HepG2 (cell line): ENCODE results near the gene LRP1-AS. TPM values are rescaled to one million over a fixed set of nuclear protein-coding genes. Genes with fewer than 3 reads are reported as not detected.

ENCODE experiments used
- DNMT1 ChIP-seq: sonication (generic); formaldehyde crosslinking; IDR thresholded peaks from 2 replicates; pipeline ENCODE4 v1.5.1; 2020; ENCODE audit warnings: mild to moderate bottlenecking, missing genetic modification reagents
- HNF4G ChIP-seq, 2 experiments: sonication (generic) in 1 of 2; formaldehyde crosslinking in 1 of 2; IDR thresholded peaks; 2 replicates each; pipeline versions ENCODE4 v1.4.0 to v1.6.1; 2011 to 2020; ENCODE audit warnings: borderline replicate concordance in 2 of 2, low read depth in 2 of 2, mild to moderate bottlenecking in 2 of 2, low read length in 1 of 2, missing genetic modification reagents in 1 of 2, moderate library complexity in 1 of 2
- ZEB1 ChIP-seq: IDR thresholded peaks from 2 replicates; pipeline ENCODE4 v1.6.1; 2012; ENCODE audit warnings: mild to moderate bottlenecking, low read depth, inconsistent platforms; ENCODE audit not compliant: insufficient replicate concordance
- ZMAT3 ChIP-seq: sonication (generic); formaldehyde crosslinking; conservative IDR thresholded peaks from 2 replicates; pipeline ENCODE4 v1.7.0; 2021; ENCODE audit warnings: missing genetic modification reagents
- ZMYM2 ChIP-seq: sonication (generic); formaldehyde crosslinking; IDR thresholded peaks from 2 replicates; pipeline ENCODE4 v1.8.0; 2022; ENCODE audit warnings: mild to moderate bottlenecking, missing genetic modification reagents
- ZNF136 ChIP-seq: sonication (generic); formaldehyde crosslinking; IDR thresholded peaks from 2 replicates; pipeline ENCODE4 v1.8.1; 2022; ENCODE audit warnings: low read depth, mild to moderate bottlenecking, moderate library complexity, missing genetic modification reagents
- ZNF510 ChIP-seq: sonication (generic); formaldehyde crosslinking; IDR thresholded peaks from 2 replicates; pipeline ENCODE4 v1.4.0; 2020; ENCODE audit warnings: low read depth, mild to moderate bottlenecking, missing genetic modification reagents
- ZNF598 ChIP-seq: sonication (generic); formaldehyde crosslinking; IDR thresholded peaks from 2 replicates; pipeline ENCODE4 v1.5.1; 2020; ENCODE audit warnings: mild to moderate bottlenecking, missing genetic modification reagents, borderline replicate concordance
- polyA plus RNA-seq, 8 experiments: library from polyadenylated mRNA; depleted of rRNA in 3 of 8; stranded (reverse) in 7 of 8; unstranded in 1 of 8; fragments of >200 nt; fragmentation: Illumina TruSeq in 4 of 8; extraction: Trizol in 4 of 8; gene quantifications; 2 replicates each; pipeline versions ENCODE4 v1.2.1 to v1.2.3, GENCODE V29; 2011 to 2016; ENCODE audit warnings: low read depth in 4 of 8, missing spikeins in 1 of 8, mixed read lengths in 1 of 8; ENCODE audit not compliant: insufficient read depth in 1 of 8
- total RNA-seq, 5 experiments: library from RNA; depleted of rRNA; stranded (reverse); fragments of >200 nt; fragmentation: Illumina TruSeq; extraction: Trizol; gene quantifications; 2 replicates each; pipeline ENCODE4 v1.2.3, GENCODE V29; 2016; ENCODE audit warnings: low read depth in 1 of 5
- TF ChIP-seq, protein P1 (sequence below): sonication (generic); formaldehyde crosslinking; IDR thresholded peaks from 2 replicates; pipeline ENCODE4 v1.4.0; 2020; ENCODE audit warnings: mild to moderate bottlenecking, missing genetic modification reagents
- TF ChIP-seq, protein P2 (sequence below): sonication (generic); formaldehyde crosslinking; IDR thresholded peaks from 2 replicates; pipeline ENCODE4 v1.8.0; 2023; ENCODE audit warnings: mild to moderate bottlenecking, missing genetic modification reagents
- TF ChIP-seq, protein P3 (sequence below): sonication (generic); formaldehyde crosslinking; IDR thresholded peaks from 2 replicates; pipeline ENCODE4 v1.4.0; 2020; ENCODE audit warnings: mild to moderate bottlenecking, missing genetic modification reagents, borderline replicate concordance
- TF ChIP-seq, protein P4 (sequence below): sonication (generic); formaldehyde crosslinking; IDR thresholded peaks from 2 replicates; pipeline ENCODE4 v1.4.0; 2020; ENCODE audit warnings: missing genetic modification reagents, borderline replicate concordance
- TF ChIP-seq, protein P5 (sequence below): IDR thresholded peaks from 2 replicates; pipeline ENCODE4 v1.6.1; 2016; ENCODE audit warnings: missing compliant biosample characterization, missing genetic modification reagents, borderline replicate concordance
- TF ChIP-seq, protein P6 (sequence below): sonication (generic); formaldehyde crosslinking; conservative IDR thresholded peaks from 2 replicates; pipeline ENCODE4 v1.8.0; 2022; ENCODE audit warnings: low read depth, missing genetic modification reagents

Gene LRP1-AS
- total and polyA plus RNA-seq, 2 of the 13 experiments (the other 11 are each of a cell fraction or from before 2014, with no cell fraction given) = 0.20 TPM; not detected in 1

DNA sequence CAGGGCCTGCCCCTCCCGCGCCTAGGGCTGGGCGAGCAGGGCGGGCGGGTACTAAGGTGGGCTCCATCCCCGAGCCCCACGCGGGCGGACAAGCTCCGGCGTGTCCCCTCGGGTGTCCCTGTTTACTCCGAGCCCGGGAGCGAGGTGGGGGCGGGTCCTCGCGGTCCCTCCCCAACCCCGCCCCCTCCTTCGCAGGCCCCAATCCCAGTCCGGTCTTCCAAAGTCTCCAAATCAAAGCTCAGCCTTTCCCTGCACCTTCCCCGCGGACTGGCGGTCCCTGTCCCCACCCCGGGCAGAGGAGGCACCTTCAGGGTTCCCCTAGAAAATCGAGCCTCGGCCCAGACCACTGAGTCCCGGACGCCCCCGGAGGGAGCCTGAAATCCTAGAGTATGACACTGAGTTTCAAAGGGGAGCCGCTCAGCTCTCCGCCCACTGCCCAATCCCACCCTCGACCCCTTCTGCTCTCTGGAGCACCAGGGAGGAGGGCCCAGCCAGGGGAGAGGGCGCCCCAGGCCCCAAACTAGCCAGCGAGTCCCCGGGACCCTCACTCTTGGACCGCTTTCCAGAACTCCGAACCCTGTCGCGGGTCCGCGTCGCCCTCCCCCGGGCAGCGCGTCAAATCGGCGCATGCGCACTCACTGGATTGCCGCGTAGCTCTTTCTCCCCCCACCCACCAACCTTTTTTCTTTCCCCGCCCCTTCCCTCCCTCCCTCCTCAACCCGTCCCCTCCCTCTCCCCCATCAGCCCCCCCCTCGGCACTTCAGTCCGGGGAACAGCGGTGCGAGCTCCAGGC lies 19.5 kb downstream of the LRP1-AS start, which contains the start of gene LRP1 (continued):
- TF ChIP-seq ZMYM2 (no peak), DNMT1 (CRISPR knock-in tag) (no peak), ZNF598 (CRISPR knock-in tag) (no peak), ZNF510 (no peak), HNF4G (IDR thresholded peaks at IDR 0.05; ENCODE audit: borderline replicate concordance, low read depth, low read length) (no peak), HNF4G (CRISPR knock-in tag; IDR thresholded peaks at IDR 0.05; ENCODE audit: borderline replicate concordance, low read depth) (no peak), ZEB1 (peak; percentile 18), ZNF136 (CRISPR knock-in tag) (peak; percentile 63; the same call in 1 of the 2 replicates), ZMAT3 (peak; percentile 49; the same call in 1 of the 2 replicates)
- TF ChIP-seq, protein P1, sequence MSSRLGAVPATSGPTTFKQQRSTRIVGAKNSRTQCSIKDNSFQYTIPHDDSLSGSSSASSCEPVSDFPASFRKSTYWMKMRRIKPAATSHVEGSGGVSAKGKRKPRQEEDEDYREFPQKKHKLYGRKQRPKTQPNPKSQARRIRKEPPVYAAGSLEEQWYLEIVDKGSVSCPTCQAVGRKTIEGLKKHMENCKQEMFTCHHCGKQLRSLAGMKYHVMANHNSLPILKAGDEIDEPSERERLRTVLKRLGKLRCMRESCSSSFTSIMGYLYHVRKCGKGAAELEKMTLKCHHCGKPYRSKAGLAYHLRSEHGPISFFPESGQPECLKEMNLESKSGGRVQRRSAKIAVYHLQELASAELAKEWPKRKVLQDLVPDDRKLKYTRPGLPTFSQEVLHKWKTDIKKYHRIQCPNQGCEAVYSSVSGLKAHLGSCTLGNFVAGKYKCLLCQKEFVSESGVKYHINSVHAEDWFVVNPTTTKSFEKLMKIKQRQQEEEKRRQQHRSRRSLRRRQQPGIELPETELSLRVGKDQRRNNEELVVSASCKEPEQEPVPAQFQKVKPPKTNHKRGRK (CRISPR knock-in tag) = no peak
- TF ChIP-seq, protein P2, sequence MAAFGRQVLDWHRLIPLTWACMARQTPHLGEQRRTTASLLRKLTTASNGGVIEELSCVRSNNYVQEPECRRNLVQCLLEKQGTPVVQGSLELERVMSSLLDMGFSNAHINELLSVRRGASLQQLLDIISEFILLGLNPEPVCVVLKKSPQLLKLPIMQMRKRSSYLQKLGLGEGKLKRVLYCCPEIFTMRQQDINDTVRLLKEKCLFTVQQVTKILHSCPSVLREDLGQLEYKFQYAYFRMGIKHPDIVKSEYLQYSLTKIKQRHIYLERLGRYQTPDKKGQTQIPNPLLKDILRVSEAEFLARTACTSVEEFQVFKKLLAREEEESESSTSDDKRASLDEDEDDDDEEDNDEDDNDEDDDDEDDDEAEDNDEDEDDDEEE (CRISPR knock-in tag) = no peak
- TF ChIP-seq, protein P3, sequence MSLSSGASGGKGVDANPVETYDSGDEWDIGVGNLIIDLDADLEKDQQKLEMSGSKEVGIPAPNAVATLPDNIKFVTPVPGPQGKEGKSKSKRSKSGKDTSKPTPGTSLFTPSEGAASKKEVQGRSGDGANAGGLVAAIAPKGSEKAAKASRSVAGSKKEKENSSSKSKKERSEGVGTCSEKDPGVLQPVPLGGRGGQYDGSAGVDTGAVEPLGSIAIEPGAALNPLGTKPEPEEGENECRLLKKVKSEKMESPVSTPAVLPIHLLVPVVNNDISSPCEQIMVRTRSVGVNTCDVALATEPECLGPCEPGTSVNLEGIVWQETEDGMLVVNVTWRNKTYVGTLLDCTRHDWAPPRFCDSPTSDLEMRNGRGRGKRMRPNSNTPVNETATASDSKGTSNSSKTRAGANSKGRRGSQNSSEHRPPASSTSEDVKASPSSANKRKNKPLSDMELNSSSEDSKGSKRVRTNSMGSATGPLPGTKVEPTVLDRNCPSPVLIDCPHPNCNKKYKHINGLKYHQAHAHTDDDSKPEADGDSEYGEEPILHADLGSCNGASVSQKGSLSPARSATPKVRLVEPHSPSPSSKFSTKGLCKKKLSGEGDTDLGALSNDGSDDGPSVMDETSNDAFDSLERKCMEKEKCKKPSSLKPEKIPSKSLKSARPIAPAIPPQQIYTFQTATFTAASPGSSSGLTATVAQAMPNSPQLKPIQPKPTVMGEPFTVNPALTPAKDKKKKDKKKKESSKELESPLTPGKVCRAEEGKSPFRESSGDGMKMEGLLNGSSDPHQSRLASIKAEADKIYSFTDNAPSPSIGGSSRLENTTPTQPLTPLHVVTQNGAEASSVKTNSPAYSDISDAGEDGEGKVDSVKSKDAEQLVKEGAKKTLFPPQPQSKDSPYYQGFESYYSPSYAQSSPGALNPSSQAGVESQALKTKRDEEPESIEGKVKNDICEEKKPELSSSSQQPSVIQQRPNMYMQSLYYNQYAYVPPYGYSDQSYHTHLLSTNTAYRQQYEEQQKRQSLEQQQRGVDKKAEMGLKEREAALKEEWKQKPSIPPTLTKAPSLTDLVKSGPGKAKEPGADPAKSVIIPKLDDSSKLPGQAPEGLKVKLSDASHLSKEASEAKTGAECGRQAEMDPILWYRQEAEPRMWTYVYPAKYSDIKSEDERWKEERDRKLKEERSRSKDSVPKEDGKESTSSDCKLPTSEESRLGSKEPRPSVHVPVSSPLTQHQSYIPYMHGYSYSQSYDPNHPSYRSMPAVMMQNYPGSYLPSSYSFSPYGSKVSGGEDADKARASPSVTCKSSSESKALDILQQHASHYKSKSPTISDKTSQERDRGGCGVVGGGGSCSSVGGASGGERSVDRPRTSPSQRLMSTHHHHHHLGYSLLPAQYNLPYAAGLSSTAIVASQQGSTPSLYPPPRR (CRISPR knock-in tag) = no peak
- TF ChIP-seq, protein P4, sequence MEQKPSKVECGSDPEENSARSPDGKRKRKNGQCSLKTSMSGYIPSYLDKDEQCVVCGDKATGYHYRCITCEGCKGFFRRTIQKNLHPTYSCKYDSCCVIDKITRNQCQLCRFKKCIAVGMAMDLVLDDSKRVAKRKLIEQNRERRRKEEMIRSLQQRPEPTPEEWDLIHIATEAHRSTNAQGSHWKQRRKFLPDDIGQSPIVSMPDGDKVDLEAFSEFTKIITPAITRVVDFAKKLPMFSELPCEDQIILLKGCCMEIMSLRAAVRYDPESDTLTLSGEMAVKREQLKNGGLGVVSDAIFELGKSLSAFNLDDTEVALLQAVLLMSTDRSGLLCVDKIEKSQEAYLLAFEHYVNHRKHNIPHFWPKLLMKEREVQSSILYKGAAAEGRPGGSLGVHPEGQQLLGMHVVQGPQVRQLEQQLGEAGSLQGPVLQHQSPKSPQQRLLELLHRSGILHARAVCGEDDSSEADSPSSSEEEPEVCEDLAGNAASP (CRISPR knock-in tag) = peak; percentile 29; the same call in 1 of the 2 replicates
- TF ChIP-seq, protein P5, sequence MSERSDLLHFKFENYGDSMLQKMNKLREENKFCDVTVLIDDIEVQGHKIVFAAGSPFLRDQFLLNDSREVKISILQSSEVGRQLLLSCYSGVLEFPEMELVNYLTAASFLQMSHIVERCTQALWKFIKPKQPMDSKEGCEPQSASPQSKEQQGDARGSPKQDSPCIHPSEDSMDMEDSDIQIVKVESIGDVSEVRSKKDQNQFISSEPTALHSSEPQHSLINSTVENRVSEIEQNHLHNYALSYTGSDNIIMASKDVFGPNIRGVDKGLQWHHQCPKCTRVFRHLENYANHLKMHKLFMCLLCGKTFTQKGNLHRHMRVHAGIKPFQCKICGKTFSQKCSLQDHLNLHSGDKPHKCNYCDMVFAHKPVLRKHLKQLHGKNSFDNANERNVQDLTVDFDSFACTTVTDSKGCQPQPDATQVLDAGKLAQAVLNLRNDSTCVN (CRISPR knock-in tag) = peak; percentile 20; the same call in 1 of the 2 replicates
- TF ChIP-seq, protein P6, sequence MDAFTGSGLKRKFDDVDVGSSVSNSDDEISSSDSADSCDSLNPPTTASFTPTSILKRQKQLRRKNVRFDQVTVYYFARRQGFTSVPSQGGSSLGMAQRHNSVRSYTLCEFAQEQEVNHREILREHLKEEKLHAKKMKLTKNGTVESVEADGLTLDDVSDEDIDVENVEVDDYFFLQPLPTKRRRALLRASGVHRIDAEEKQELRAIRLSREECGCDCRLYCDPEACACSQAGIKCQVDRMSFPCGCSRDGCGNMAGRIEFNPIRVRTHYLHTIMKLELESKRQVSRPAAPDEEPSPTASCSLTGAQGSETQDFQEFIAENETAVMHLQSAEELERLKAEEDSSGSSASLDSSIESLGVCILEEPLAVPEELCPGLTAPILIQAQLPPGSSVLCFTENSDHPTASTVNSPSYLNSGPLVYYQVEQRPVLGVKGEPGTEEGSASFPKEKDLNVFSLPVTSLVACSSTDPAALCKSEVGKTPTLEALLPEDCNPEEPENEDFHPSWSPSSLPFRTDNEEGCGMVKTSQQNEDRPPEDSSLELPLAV = no peak
